GM10266 (cell line): Measurements from ENCODE around the gene LYRM7.
A peak's percentile ranks its signal among the peaks of the same experiment; 100 is the strongest.

Experiments used
- DNase-seq: peaks from one replicate; pipeline ENCODE4 v3.0.0; 2012; ENCODE audit errors: extremely low spot score
- CTCF ChIP-seq: IDR thresholded peaks from 2 replicates; pipeline ENCODE4 v1.5.1; 2012; ENCODE audit warnings: mild to moderate bottlenecking, low read depth; ENCODE audit not compliant: control insufficient read depth, insufficient read depth; ENCODE audit errors: missing control alignments

The LYRM7 gene

GRCh38 chr5:131164191-131165118 lies 6.3 kb upstream of the LYRM7 start:
- peak; percentile 47 for TF ChIP-seq CTCF
- peak; percentile 74 for DNase-seq

- peak; percentile 97 for DNase-seq
- TF ChIP-seq CTCF: peak; percentile 58
Observed at GRCh38 chr5:131165119-131165727, 5.5 kb upstream of the LYRM7 start, which contains the start of gene HINT1. HINT1 (minus strand) TSS chr5:131165256; CDS start chr5:131165205, 51 bp downstream.

DNA sequence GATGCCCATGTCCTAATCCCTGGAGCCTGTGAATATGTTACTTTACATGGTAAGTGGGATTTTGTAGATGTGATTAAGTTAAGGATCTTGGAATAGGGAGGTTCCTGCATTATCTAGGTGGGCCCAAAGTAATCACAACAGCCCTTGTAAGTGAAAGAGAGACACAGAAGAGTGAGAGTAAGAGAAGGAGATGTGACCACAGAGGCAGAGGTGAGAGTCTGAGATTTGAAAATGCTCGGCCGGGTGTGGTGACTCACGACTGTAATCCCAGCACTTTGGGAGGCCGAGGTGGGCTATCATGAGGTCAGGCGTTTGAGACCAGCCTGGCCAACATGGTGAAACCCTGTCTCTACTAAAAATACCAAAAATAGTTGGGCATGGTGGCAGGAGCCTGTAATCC lies 3.1 kb upstream of the LYRM7 start:
- DNase-seq: no peak
- no peak for TF ChIP-seq CTCF

DNA sequence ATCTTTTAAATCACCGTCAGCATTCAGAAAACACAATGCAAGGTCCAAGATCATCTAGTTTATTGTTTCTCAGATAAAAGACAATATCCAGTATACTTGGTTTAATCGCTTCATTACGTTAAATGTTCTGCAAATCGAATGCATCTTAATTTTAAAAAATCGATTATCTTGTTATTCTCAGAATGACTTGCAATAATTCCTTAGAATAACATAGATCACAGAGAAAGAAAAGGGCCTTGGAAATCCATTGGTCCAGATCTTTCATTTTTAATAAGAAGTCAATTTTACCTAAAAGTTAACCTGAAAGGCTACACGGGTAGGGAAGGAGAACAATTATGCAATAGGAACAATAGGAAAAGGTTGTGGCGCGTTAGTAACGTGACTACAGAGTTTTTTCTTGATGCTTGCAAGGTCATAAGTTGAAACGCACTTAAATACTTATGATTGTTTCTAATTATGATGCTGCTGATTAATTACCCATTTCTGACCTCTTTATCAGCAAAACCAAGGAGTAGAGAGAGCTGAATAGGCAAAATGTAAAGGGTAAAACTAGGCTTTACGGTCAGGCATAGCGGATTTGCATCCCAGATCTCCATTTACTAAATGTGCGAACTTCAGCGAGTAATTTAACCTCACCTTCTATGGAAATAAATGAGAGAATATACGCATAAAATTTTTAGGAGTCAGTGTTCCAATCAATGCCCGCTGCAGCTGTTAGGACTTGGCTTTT lies 769 bp upstream of the LYRM7 start:
- no peak for DNase-seq
- TF ChIP-seq CTCF: no peak

DNA sequence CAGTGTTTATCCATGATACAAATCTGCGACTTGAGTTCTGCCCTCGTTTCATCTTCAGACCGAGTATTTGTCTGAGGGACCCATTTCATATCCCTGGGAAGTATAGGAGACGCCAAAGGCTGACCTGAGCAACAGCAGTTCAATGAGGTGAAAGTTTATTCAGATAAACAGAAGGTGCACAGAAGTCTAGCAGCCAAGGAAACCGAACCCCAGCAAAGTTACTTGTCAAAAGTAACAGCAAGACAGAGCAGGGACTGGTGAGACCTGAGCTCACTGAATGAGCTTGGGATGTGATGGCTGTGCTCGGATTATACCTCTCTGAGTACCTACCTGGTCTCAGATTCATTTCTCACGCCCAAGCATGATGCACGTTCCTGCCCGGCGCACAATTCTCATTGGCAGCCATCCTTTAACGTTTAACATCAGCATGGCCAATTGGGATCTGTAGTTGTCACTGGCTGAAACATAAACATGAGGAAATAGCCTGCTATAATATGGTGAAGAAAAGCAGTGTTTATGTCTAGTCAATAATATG lies 599 bp downstream of the LYRM7 start:
- no peak for DNase-seq
- TF ChIP-seq CTCF: no peak

GRCh38 chr5:131180407-131180806 lies 9.7 kb downstream of the LYRM7 start:
- DNase-seq: no peak
- no peak for TF ChIP-seq CTCF

GRCh38 chr5:131182839-131183238 lies 12.1 kb downstream of the LYRM7 start:
- DNase-seq: no peak

More at GRCh38 chr5:131182839-131183238, 12.1 kb downstream of the LYRM7 start:
- no peak for TF ChIP-seq CTCF
